ENCODE data around the gene DNAH11. TPM values are rescaled to one million over a fixed set of nuclear protein-coding genes. Genes with fewer than 3 reads are reported as not detected.

The DNAH11 gene
- total RNA-seq, 1 experiment from 2014 or later, result 0.54 TPM

DNA sequence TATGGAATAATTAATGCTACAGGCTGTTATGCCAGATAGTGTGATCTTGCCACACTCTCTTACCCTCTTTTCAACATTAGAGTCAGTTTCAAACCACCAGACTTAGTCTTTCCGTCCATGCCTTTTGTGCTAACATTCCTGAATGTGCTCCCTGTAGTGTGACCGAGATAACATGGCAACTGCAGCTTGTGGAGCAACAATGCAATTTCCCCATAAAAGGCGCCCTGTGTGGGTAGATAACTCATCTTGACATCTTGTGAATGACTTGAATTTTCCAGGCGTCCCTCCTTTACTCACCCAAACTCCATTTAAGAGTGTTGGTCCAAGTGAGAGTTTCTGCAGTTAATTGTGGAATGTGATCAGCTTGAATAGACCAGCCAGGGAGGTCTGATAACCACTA lies 99.6 kb downstream of the DNAH11 start:
- H3K4me1 ChIP-seq (ENCODE audit: insufficient read depth, low read length, poor library complexity, severe bottlenecking), result no peaks in the 10 kb centered on the region
- DNase-seq (ENCODE audit: low spot score), result peak; percentile 50
- H3K9me3 ChIP-seq (ENCODE audit: low read depth, low read length, poor library complexity, severe bottlenecking), result no peaks in the 10 kb centered on the region
- BruUV-seq (replicated peaks), result no TSS peak
- no peak for TF ChIP-seq EZH2 (IDR thresholded peaks at IDR 0.05; ENCODE audit: borderline replicate concordance, low read depth, low read length, poor library complexity, severe bottlenecking)
- TF ChIP-seq, protein P1, sequence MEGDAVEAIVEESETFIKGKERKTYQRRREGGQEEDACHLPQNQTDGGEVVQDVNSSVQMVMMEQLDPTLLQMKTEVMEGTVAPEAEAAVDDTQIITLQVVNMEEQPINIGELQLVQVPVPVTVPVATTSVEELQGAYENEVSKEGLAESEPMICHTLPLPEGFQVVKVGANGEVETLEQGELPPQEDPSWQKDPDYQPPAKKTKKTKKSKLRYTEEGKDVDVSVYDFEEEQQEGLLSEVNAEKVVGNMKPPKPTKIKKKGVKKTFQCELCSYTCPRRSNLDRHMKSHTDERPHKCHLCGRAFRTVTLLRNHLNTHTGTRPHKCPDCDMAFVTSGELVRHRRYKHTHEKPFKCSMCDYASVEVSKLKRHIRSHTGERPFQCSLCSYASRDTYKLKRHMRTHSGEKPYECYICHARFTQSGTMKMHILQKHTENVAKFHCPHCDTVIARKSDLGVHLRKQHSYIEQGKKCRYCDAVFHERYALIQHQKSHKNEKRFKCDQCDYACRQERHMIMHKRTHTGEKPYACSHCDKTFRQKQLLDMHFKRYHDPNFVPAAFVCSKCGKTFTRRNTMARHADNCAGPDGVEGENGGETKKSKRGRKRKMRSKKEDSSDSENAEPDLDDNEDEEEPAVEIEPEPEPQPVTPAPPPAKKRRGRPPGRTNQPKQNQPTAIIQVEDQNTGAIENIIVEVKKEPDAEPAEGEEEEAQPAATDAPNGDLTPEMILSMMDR (conservative IDR thresholded peaks at IDR 0.05; ENCODE audit: low read depth, low read length), result no peak
- CTCF ChIA-PET, result no interaction called here
- no peaks in the 10 kb centered on the region for H3K36me3 ChIP-seq (ENCODE audit: insufficient read depth, low read length, poor library complexity, severe bottlenecking)
- peaks cover 76% of the 10 kb centered on the region for H3K27me3 ChIP-seq (replicated peaks; ENCODE audit: insufficient read depth, low read depth, low read length, poor library complexity)
- POLR2A ChIA-PET (ENCODE audit: low non-redundant PET), result no interaction called here
- no peak overlapping the region for H3K4me3 ChIP-seq (ENCODE audit: low read depth, low read length, poor library complexity, severe bottlenecking)
- intact Hi-C loops (cut with micrococcal nuclease; ENCODE audit: unreplicated experiment), result no loop called here
- H3K27ac ChIP-seq (ENCODE audit: low read depth, low read length, poor library complexity, severe bottlenecking), result no peak overlapping the region

DNA sequence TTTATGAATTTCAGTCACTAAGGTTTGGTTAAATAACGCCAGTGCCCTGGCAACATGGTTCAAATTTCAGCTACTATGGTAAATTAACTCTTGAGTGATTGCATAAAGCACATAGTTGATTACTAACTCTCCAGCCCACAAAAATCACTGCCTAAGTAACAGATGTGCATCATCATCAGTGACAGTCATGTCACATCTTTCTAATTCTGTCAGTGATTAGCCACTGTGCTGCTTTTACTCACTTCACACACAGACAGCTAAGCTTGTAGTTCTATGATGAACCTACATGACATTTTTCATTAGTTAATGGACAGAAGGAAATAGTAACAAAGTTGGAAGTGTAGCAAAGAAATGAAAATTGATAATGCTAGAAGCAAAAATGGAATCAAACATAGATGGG lies 108.9 kb downstream of the DNAH11 start:
- DNase-seq (ENCODE audit: low spot score), result no peak
- Histone ChIP-seq H3K36me3 (ENCODE audit: insufficient read depth, low read length, poor library complexity, severe bottlenecking) (no peaks in the 10 kb centered on the region), H3K4me1 (ENCODE audit: insufficient read depth, low read length, poor library complexity, severe bottlenecking) (no peaks in the 10 kb centered on the region), H3K27ac (ENCODE audit: low read depth, low read length, poor library complexity, severe bottlenecking) (no peak overlapping the region), H3K27me3 (replicated peaks; ENCODE audit: insufficient read depth, low read depth, low read length, poor library complexity) (peaks cover 15% of the 10 kb centered on the region), H3K4me3 (ENCODE audit: low read depth, low read length, poor library complexity, severe bottlenecking) (no peak overlapping the region), H3K9me3 (ENCODE audit: low read depth, low read length, poor library complexity, severe bottlenecking) (no peaks in the 10 kb centered on the region)
- intact Hi-C loops (cut with micrococcal nuclease; ENCODE audit: unreplicated experiment), result no loop called here
- no peak for TF ChIP-seq EZH2 (IDR thresholded peaks at IDR 0.05; ENCODE audit: borderline replicate concordance, low read depth, low read length, poor library complexity, severe bottlenecking)
- TF ChIP-seq, protein P1 (conservative IDR thresholded peaks at IDR 0.05; ENCODE audit: low read depth, low read length), result no peak
- POLR2A ChIA-PET (ENCODE audit: low non-redundant PET), result no interaction called here
- BruUV-seq (replicated peaks), result no TSS peak
- CTCF ChIA-PET, result no interaction called here

DNA sequence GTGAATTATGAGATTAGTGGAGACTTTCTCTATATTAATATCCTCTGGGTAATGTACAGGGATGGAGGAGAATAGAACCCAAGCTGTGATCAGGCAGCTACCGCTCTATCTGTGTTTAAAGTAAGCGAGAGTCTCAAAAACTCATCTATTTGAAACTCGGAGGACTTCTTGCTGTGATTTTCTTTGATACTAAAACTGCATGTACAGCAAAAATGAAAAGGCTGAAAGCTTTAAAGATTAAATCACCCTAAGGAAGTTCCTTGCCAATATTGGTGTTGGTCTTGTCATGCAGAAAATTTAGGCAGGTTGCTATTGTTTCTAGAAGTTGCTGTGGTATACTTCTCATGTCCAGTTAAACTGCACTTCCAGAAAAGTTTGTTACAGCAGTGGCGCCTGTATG lies 110.8 kb downstream of the DNAH11 start:
- Histone ChIP-seq H3K9me3 (ENCODE audit: low read depth, low read length, poor library complexity, severe bottlenecking) (no peaks in the 10 kb centered on the region), H3K4me1 (ENCODE audit: insufficient read depth, low read length, poor library complexity, severe bottlenecking) (no peaks in the 10 kb centered on the region), H3K27me3 (replicated peaks; ENCODE audit: insufficient read depth, low read depth, low read length, poor library complexity) (peaks cover 12% of the 10 kb centered on the region), H3K36me3 (ENCODE audit: insufficient read depth, low read length, poor library complexity, severe bottlenecking) (no peaks in the 10 kb centered on the region), H3K4me3 (ENCODE audit: low read depth, low read length, poor library complexity, severe bottlenecking) (no peak overlapping the region), H3K27ac (ENCODE audit: low read depth, low read length, poor library complexity, severe bottlenecking) (no peak overlapping the region)
- CTCF ChIA-PET, result no interaction called here
- POLR2A ChIA-PET (ENCODE audit: low non-redundant PET), result no interaction called here
- TF ChIP-seq, protein P1 (conservative IDR thresholded peaks at IDR 0.05; ENCODE audit: low read depth, low read length), result no peak
- no peak for TF ChIP-seq EZH2 (IDR thresholded peaks at IDR 0.05; ENCODE audit: borderline replicate concordance, low read depth, low read length, poor library complexity, severe bottlenecking)
- no peak for DNase-seq (ENCODE audit: low spot score)
- intact Hi-C loops (cut with micrococcal nuclease; ENCODE audit: unreplicated experiment), result no loop called here
- no TSS peak for BruUV-seq (replicated peaks)
